H9 (cell line): Measurements from ENCODE around the gene AGBL4. TPM values are rescaled to one million over a fixed set of nuclear protein-coding genes. Genes with fewer than 3 reads are reported as not detected.

Experiments used
- DNase-seq: peaks from one replicate; pipeline ENCODE4 v3.0.0-alpha.2; 2017
- H2AFZ ChIP-seq: one replicate; pipeline ENCODE4 v1.6.1; 2013; ENCODE audit warnings: mild to moderate bottlenecking, low read length, control low read depth, moderate library complexity
- H2AK5ac ChIP-seq: 2 replicates; pipeline ENCODE4 v1.6.1; 2013; ENCODE audit warnings: low read length, control low read depth, mixed read lengths; ENCODE audit not compliant: insufficient read length
- H2BK120ac ChIP-seq: one replicate; pipeline ENCODE4 v1.6.1; 2013; ENCODE audit warnings: low read depth, mild to moderate bottlenecking, low read length, control low read depth, inconsistent platforms; ENCODE audit not compliant: poor library complexity, severe bottlenecking
- H2BK12ac ChIP-seq: 2 replicates; pipeline ENCODE4 v1.6.1; 2013; ENCODE audit warnings: low read length, control low read depth, mixed read lengths, low read depth; ENCODE audit not compliant: insufficient read length
- H2BK15ac ChIP-seq: 2 replicates; pipeline ENCODE4 v1.6.1; 2013; ENCODE audit warnings: low read depth, low read length, control low read depth
- H2BK20ac ChIP-seq: one replicate; pipeline ENCODE4 v1.6.1; 2013; ENCODE audit warnings: low read depth, mild to moderate bottlenecking, low read length, control low read depth, inconsistent platforms; ENCODE audit not compliant: poor library complexity, severe bottlenecking
- H2BK5ac ChIP-seq: 2 replicates; pipeline ENCODE4 v1.6.1; 2013; ENCODE audit warnings: low read length, control low read depth, mixed read lengths; ENCODE audit not compliant: insufficient read length
- H3K14ac ChIP-seq: 2 replicates; pipeline ENCODE4 v1.6.1; 2013; ENCODE audit warnings: low read length, control low read depth; ENCODE audit not compliant: insufficient read depth
- H3K18ac ChIP-seq: 2 replicates; pipeline ENCODE4 v1.6.1; 2013; ENCODE audit warnings: low read depth, mild to moderate bottlenecking, mixed read lengths, low read length, control low read depth; ENCODE audit not compliant: insufficient read length
- H3K23ac ChIP-seq: 2 replicates; pipeline ENCODE4 v1.6.1; 2013; ENCODE audit warnings: low read length, control low read depth, mixed read lengths, low read depth; ENCODE audit not compliant: insufficient read length
- H3K23me2 ChIP-seq: 2 replicates; pipeline ENCODE4 v1.6.1; 2013; ENCODE audit warnings: low read depth, mild to moderate bottlenecking, mixed read lengths, low read length, control low read depth; ENCODE audit not compliant: insufficient read length, poor library complexity, severe bottlenecking
- H3K27ac ChIP-seq: 2 replicates; pipeline ENCODE4 v1.5.1; 2013; ENCODE audit warnings: low read length, control low read depth, mixed read lengths, low read depth; ENCODE audit not compliant: insufficient read length
- H3K27me3 ChIP-seq: 2 replicates; pipeline ENCODE4 v1.6.1; 2013; ENCODE audit warnings: low read length, control low read depth, inconsistent platforms; ENCODE audit not compliant: insufficient read depth
- H3K4ac ChIP-seq: 2 replicates; pipeline ENCODE4 v1.6.1; 2013; ENCODE audit warnings: low read depth, mild to moderate bottlenecking, control low read depth, inconsistent platforms, low read length, moderate library complexity
- H3K4me1 ChIP-seq: 2 replicates; pipeline ENCODE4 v1.6.1; 2013; ENCODE audit warnings: low read length, control low read depth, inconsistent platforms; ENCODE audit not compliant: insufficient read depth
- H3K4me2 ChIP-seq: 2 replicates; pipeline ENCODE4 v1.6.1; 2013; ENCODE audit warnings: low read length, control low read depth, mixed read lengths; ENCODE audit not compliant: insufficient read length, insufficient read depth
- H3K56ac ChIP-seq: 2 replicates; pipeline ENCODE4 v1.6.1; 2013; ENCODE audit warnings: low read depth, mild to moderate bottlenecking, mixed read lengths, low read length, control low read depth; ENCODE audit not compliant: insufficient read length
- H3K79me1 ChIP-seq: 2 replicates; pipeline ENCODE4 v1.6.1; 2013; ENCODE audit warnings: low read depth, mild to moderate bottlenecking, moderate library complexity, low read length, control low read depth, inconsistent platforms; ENCODE audit not compliant: insufficient read depth, poor library complexity, severe bottlenecking
- H3K79me2 ChIP-seq: 2 replicates; pipeline ENCODE4 v1.6.1; 2013; ENCODE audit warnings: low read length, control low read depth, inconsistent platforms; ENCODE audit not compliant: insufficient read depth
- H3K9ac ChIP-seq: 2 replicates; pipeline ENCODE4 v1.6.1; 2013; ENCODE audit warnings: low read length, control low read depth, mixed read lengths; ENCODE audit not compliant: insufficient read length; ENCODE audit errors: extremely low read depth
- H3K9me3 ChIP-seq: one replicate; pipeline ENCODE4 v1.6.1; 2013; ENCODE audit warnings: low read depth, low read length, inconsistent platforms; ENCODE audit not compliant: control insufficient read depth
- H3T11ph ChIP-seq: one replicate; pipeline ENCODE4 v1.6.1; 2013; ENCODE audit warnings: mild to moderate bottlenecking, low read length, control low read depth, inconsistent platforms
- H4K20me1 ChIP-seq: one replicate; pipeline ENCODE4 v1.6.1; 2013; ENCODE audit not compliant: control insufficient read depth, insufficient read length, insufficient read depth
- H4K5ac ChIP-seq: 2 replicates; pipeline ENCODE4 v1.6.1; 2013; ENCODE audit warnings: low read depth, mild to moderate bottlenecking, mixed read lengths, low read length, control low read depth; ENCODE audit not compliant: insufficient read length
- H4K8ac ChIP-seq: replicated peaks from 2 replicates; pipeline ENCODE4 v1.6.1; 2013; ENCODE audit warnings: low read length, control low read depth, mixed read lengths, low read depth; ENCODE audit not compliant: insufficient read length
- H4K91ac ChIP-seq: 2 replicates; pipeline ENCODE4 v1.6.1; 2013; ENCODE audit warnings: low read depth, mild to moderate bottlenecking, moderate library complexity, mixed read lengths, low read length, control low read depth; ENCODE audit not compliant: insufficient read length
- H3K27ac Mint-ChIP-seq, 3 experiments: 2 replicates in 2 of 3; 3 replicates in 1 of 3; pipeline ENCODE4 v1.8.0; 2020 to 2021; ENCODE audit warnings: mixed read lengths in 3 of 3, mild to moderate bottlenecking in 1 of 3, moderate library complexity in 1 of 3
- H3K27me3 Mint-ChIP-seq: 2 replicates; pipeline ENCODE4 v1.8.0; 2021; ENCODE audit warnings: low read depth, mild to moderate bottlenecking, moderate library complexity, mixed read lengths
- H3K36me3 Mint-ChIP-seq, 3 experiments: 2 replicates in 2 of 3; 3 replicates in 1 of 3; pipeline ENCODE4 v1.8.0; 2020 to 2021; ENCODE audit warnings: low read depth in 3 of 3, mixed read lengths in 3 of 3; ENCODE audit not compliant: insufficient read depth in 1 of 3
- H3K4me1 Mint-ChIP-seq, 2 experiments: 2 replicates each; pipeline ENCODE4 v1.8.0; 2020; ENCODE audit warnings: mixed read lengths in 2 of 2
- H3K4me3 Mint-ChIP-seq, 2 experiments: 2 replicates in 1 of 2; 3 replicates in 1 of 2; pipeline ENCODE4 v1.8.0; 2020 to 2021; ENCODE audit warnings: mild to moderate bottlenecking in 2 of 2, mixed read lengths in 2 of 2, moderate library complexity in 1 of 2
- H3K9me3 Mint-ChIP-seq, 2 experiments: 2 replicates in 1 of 2; 3 replicates in 1 of 2; pipeline ENCODE4 v1.8.0; 2020; ENCODE audit warnings: mild to moderate bottlenecking in 2 of 2, mixed read lengths in 2 of 2, moderate library complexity in 1 of 2
- WGBS: extraction: QIAGEN DNeasy Blood & Tissue Kit; methylation state at CpG from one replicate; pipeline ENCODE4 v1.1.7; 2013; ENCODE audit warnings: missing lambda C conversion rate, low lambda C conversion rate, mixed read lengths; ENCODE audit not compliant: insufficient read length; ENCODE audit errors: extremely low coverage; 5-methylcytosine and 5-hydroxymethylcytosine counted together
- total RNA-seq: library from RNA; stranded (reverse); gene quantifications from 2 replicates; pipeline ENCODE4 v1.2.1, GENCODE V29; 2021
- TF ChIP-seq, protein P1 (sequence below): fragments of 200-600 bp; sonication (generic); conservative IDR thresholded peaks from 3 replicates; pipeline ENCODE4 v1.8.0; 2021; ENCODE audit warnings: antibody characterized with exemption, mild to moderate bottlenecking

AGBL4 gene
- total RNA-seq, 1 experiment from 2014 or later: not detected

GRCh38 chr1:49351768-49352167 is 672.0 kb downstream of the AGBL4 start:
- Histone ChIP-seq H4K5ac (no peak overlapping the region), H3K4me2 (no peak overlapping the region), H2BK120ac (no peak overlapping the region), H2BK12ac (no peak overlapping the region), H3K27me3 (no peaks in the 10 kb centered on the region), H3K79me1 (no peaks in the 10 kb centered on the region), H3T11ph (no peak overlapping the region), H4K8ac (no peak overlapping the region), H2AFZ (no peak overlapping the region), H3K4ac (no peak overlapping the region), H2BK20ac (no peak overlapping the region), H3K9ac (no peak overlapping the region), H3K14ac (no peak overlapping the region), H3K9me3 (peaks cover 45% of the 10 kb centered on the region), H2BK5ac (no peak overlapping the region), H2AK5ac (no peak overlapping the region), H2BK15ac (no peak overlapping the region), H3K4me1 (peaks cover 1% of the 10 kb centered on the region; the same call in 1 of the 2 replicates), H3K18ac (no peak overlapping the region), H4K20me1 (no peaks in the 10 kb centered on the region), H3K56ac (no peak overlapping the region), H3K23me2 (no peaks in the 10 kb centered on the region), H3K27ac (no peak overlapping the region), H4K91ac (no peak overlapping the region), H3K23ac (no peak overlapping the region), H3K79me2 (no peaks in the 10 kb centered on the region)
- H3K36me3 Mint-ChIP-seq: peaks cover 0 to 20% (median 5%) of the 10 kb centered on the region in 3 experiments; a peak in 5 of 7 replicates
- DNase-seq: no peak
- H3K27me3 Mint-ChIP-seq: no peaks in the 10 kb centered on the region
- no peak overlapping the region for H3K27ac Mint-ChIP-seq
- no CpG with 5 or more reads among the region's 2 CpGs for WGBS
- peaks cover 36 to 50% of the 10 kb centered on the region in 2 experiments for H3K9me3 Mint-ChIP-seq
- TF ChIP-seq, protein P1, sequence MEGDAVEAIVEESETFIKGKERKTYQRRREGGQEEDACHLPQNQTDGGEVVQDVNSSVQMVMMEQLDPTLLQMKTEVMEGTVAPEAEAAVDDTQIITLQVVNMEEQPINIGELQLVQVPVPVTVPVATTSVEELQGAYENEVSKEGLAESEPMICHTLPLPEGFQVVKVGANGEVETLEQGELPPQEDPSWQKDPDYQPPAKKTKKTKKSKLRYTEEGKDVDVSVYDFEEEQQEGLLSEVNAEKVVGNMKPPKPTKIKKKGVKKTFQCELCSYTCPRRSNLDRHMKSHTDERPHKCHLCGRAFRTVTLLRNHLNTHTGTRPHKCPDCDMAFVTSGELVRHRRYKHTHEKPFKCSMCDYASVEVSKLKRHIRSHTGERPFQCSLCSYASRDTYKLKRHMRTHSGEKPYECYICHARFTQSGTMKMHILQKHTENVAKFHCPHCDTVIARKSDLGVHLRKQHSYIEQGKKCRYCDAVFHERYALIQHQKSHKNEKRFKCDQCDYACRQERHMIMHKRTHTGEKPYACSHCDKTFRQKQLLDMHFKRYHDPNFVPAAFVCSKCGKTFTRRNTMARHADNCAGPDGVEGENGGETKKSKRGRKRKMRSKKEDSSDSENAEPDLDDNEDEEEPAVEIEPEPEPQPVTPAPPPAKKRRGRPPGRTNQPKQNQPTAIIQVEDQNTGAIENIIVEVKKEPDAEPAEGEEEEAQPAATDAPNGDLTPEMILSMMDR: no peak
- no peaks in the 10 kb centered on the region for H3K4me1 Mint-ChIP-seq
- no peak overlapping the region for H3K4me3 Mint-ChIP-seq
